ENCODE results near the gene MEI1.

GRCh38 chr22:41844036-41844435 is 144.7 kb downstream of the MEI1 start:
- TF ChIP-seq POLR2AphosphoS5 (IDR thresholded peaks at IDR 0.05; ENCODE audit: low read depth) (no peak), CTCF (IDR thresholded peaks at IDR 0.05; ENCODE audit: insufficient read depth, low read length) (no peak), REST (IDR thresholded peaks at IDR 0.05; ENCODE audit: insufficient replicate concordance, low read depth) (no peak)

Data from HL-60 (cell line).